K562 (cell line): Measurements from ENCODE around the gene AGRN. TPM values are rescaled to one million over a fixed set of nuclear protein-coding genes. Genes with fewer than 3 reads are reported as not detected.

ENCODE experiments used
- CCNT2 ChIP-seq: IDR thresholded peaks from 2 replicates; pipeline ENCODE4 v1.6.1; 2011; ENCODE audit warnings: borderline replicate concordance, low read depth, mild to moderate bottlenecking, moderate library complexity, mixed read lengths, low read length; ENCODE audit not compliant: insufficient read length; ENCODE audit errors: extremely low read depth
- HDAC6 ChIP-seq: IDR thresholded peaks from 2 replicates; pipeline ENCODE4 v1.6.1; 2012; ENCODE audit warnings: low read depth, mild to moderate bottlenecking, control low read depth, inconsistent platforms, low read length, moderate library complexity
- HSF4 ChIP-seq: fragments of 250-450 bp; sonication (Bioruptor Pico); IDR thresholded peaks from 2 replicates; pipeline ENCODE4 v2.1.2; 2022; ENCODE audit warnings: mild to moderate bottlenecking, moderate library complexity, borderline replicate concordance
- JUND ChIP-seq, 2 experiments: IDR thresholded peaks; 2 replicates in 1 of 2; 3 replicates in 1 of 2; pipeline ENCODE4 v1.6.1; 2011; ENCODE audit warnings: borderline replicate concordance in 2 of 2, low read depth in 2 of 2, low read length in 2 of 2, improper control_type of control experiment in 1 of 2, missing biosample characterization in 1 of 2, missing genetic modification characterization in 1 of 2, missing genetic modification reagents in 1 of 2
- YY1 ChIP-seq, 3 experiments: IDR thresholded peaks; 2 replicates each; pipeline ENCODE4 v1.6.1; 2011; ENCODE audit warnings: low read length in 2 of 3, mild to moderate bottlenecking in 2 of 3, moderate library complexity in 2 of 3, borderline replicate concordance in 1 of 3, control low read depth in 1 of 3, low read depth in 1 of 3; ENCODE audit not compliant: insufficient read depth in 3 of 3, insufficient replicate concordance in 2 of 3, control insufficient read depth in 1 of 3, insufficient read length in 1 of 3; ENCODE audit errors: extremely low read depth in 1 of 3
- ZNF77 ChIP-seq: fragments of 250-450 bp; sonication (Bioruptor Pico); IDR thresholded peaks from 2 replicates; pipeline ENCODE4 v1.5.0; 2020
- ZSCAN32 ChIP-seq: fragments of 450-650 bp; formaldehyde crosslinking; IDR thresholded peaks from 2 replicates; pipeline ENCODE4 v1.4.0; 2020; ENCODE audit warnings: mild to moderate bottlenecking, moderate library complexity
- polyA plus RNA-seq, 8 experiments: library from polyadenylated mRNA; depleted of rRNA in 4 of 8; stranded (reverse) in 5 of 8; unstranded in 3 of 8; fragments of >200 nt; fragmentation: Nextera tagmentation in 2 of 8; fragmentation: Illumina TruSeq in 1 of 8; extraction: Ambion mirVana in 2 of 8; extraction: Trizol in 1 of 8; gene quantifications; 2 replicates each; pipeline versions ENCODE4 v1.2.1 to v1.2.3, GENCODE V29; 2011 to 2014; ENCODE audit warnings: inconsistent platforms in 1 of 8, missing spikeins in 1 of 8
- total RNA-seq, 7 experiments: library from RNA; depleted of rRNA in 6 of 7; stranded (reverse); fragments of >200 nt in 6 of 7; fragmentation: Illumina TruSeq in 2 of 7; extraction: Trizol in 2 of 7; gene quantifications; 2 replicates each; pipeline versions ENCODE4 v1.2.1 to v1.2.3, GENCODE V29; 2011 to 2021; ENCODE audit warnings: low replicate concordance in 1 of 7
- TF ChIP-seq, protein P1 (sequence below), 2 experiments: fragments of 450-650 bp; formaldehyde crosslinking in 1 of 2; IDR thresholded peaks; 2 replicates each; pipeline versions ENCODE4 v1.4.0 to v1.6.1; 2014 to 2020; ENCODE audit warnings: mild to moderate bottlenecking in 2 of 2, borderline replicate concordance in 1 of 2, low read depth in 1 of 2
- TF ChIP-seq, protein P2 (sequence below), 2 experiments: IDR thresholded peaks; 2 replicates each; pipeline ENCODE4 v1.6.1; 2011; ENCODE audit warnings: borderline replicate concordance in 1 of 2, control low read depth in 1 of 2, low read depth in 1 of 2, low read length in 1 of 2, mild to moderate bottlenecking in 1 of 2, mixed read lengths in 1 of 2, moderate library complexity in 1 of 2; ENCODE audit not compliant: insufficient read depth in 1 of 2, insufficient read length in 1 of 2, poor library complexity in 1 of 2, severe bottlenecking in 1 of 2; ENCODE audit errors: extremely low read depth in 1 of 2
- TF ChIP-seq, protein P3 (sequence below): IDR thresholded peaks from 3 replicates; pipeline ENCODE4 v1.6.1; 2011; ENCODE audit warnings: borderline replicate concordance, mild to moderate bottlenecking; ENCODE audit not compliant: insufficient read length, insufficient read depth
- TF ChIP-seq, protein P4 (sequence below): fragments of 200-400 bp; formaldehyde crosslinking; IDR thresholded peaks from 2 replicates; pipeline ENCODE4 v1.6.1; 2017; ENCODE audit warnings: mild to moderate bottlenecking, low read depth, low read length, moderate library complexity

Gene AGRN
- total and polyA plus RNA-seq, 9 of the 15 experiments (the other 6 are each of a cell fraction or from before 2014, with no cell fraction given) = 0.04 to 111 (median 18.1) TPM

DNA sequence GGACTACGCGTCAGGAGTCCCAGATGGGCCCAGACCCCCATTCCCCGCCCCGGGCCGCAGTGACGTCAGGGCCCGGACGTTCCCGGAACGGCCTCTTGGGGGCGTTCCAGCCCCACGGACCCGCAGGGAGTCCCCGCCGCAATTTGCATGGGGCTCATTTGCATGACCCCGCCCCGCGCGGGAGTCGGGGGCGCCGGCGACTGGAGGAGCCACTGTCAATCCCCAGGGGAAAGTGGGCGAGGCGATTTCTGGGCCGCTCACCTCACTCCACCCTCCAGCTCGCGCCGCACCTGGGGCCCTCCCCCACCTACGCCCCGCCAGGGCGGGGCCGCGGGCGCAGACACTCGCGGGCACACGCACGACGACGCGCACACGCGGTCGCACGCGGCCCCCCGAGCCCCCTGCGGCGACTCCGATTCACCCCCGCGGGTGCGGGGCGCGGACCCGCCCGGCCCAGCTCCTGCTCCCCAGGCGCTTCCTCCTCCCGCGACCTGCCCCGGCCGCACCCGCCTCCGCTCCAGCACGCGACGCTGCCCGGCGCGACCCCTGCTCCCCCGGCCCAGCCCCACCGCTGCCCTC is 13.2 kb downstream of the AGRN start (continued):
- TF ChIP-seq, protein P1, sequence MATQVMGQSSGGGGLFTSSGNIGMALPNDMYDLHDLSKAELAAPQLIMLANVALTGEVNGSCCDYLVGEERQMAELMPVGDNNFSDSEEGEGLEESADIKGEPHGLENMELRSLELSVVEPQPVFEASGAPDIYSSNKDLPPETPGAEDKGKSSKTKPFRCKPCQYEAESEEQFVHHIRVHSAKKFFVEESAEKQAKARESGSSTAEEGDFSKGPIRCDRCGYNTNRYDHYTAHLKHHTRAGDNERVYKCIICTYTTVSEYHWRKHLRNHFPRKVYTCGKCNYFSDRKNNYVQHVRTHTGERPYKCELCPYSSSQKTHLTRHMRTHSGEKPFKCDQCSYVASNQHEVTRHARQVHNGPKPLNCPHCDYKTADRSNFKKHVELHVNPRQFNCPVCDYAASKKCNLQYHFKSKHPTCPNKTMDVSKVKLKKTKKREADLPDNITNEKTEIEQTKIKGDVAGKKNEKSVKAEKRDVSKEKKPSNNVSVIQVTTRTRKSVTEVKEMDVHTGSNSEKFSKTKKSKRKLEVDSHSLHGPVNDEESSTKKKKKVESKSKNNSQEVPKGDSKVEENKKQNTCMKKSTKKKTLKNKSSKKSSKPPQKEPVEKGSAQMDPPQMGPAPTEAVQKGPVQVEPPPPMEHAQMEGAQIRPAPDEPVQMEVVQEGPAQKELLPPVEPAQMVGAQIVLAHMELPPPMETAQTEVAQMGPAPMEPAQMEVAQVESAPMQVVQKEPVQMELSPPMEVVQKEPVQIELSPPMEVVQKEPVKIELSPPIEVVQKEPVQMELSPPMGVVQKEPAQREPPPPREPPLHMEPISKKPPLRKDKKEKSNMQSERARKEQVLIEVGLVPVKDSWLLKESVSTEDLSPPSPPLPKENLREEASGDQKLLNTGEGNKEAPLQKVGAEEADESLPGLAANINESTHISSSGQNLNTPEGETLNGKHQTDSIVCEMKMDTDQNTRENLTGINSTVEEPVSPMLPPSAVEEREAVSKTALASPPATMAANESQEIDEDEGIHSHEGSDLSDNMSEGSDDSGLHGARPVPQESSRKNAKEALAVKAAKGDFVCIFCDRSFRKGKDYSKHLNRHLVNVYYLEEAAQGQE (IDR thresholded peaks at IDR 0.05; ENCODE audit: borderline replicate concordance) = peak; percentile 68; the same call in 1 of the 2 replicates
- TF ChIP-seq, protein P1 (CRISPR knock-in tag; IDR thresholded peaks at IDR 0.05; ENCODE audit: low read depth) = 0 out of 2 replicates have a peak, but pooled peaks have one; percentile 34
- TF ChIP-seq YY1 (IDR thresholded peaks at IDR 0.05; ENCODE audit: borderline replicate concordance in 1 of 3, control insufficient read depth in 1 of 3, extremely low read depth in 1 of 3, insufficient read depth in 3 of 3, insufficient read length in 1 of 3, insufficient replicate concordance in 2 of 3, low read depth in 1 of 3, low read length in 2 of 3) (no peak), JUND (IDR thresholded peaks at IDR 0.05; ENCODE audit: borderline replicate concordance, low read depth, low read length) (peak; percentile 85), JUND (tag; IDR thresholded peaks at IDR 0.05; ENCODE audit: borderline replicate concordance, low read depth, low read length) (peak; percentile 62; the same call in 1 of the 3 replicates), ZNF77 (no peak), HSF4 (no peak), CCNT2 (peak; percentile 76), HDAC6 (no peak), ZSCAN32 (CRISPR knock-in tag) (no peak)
- TF ChIP-seq, protein P2, sequence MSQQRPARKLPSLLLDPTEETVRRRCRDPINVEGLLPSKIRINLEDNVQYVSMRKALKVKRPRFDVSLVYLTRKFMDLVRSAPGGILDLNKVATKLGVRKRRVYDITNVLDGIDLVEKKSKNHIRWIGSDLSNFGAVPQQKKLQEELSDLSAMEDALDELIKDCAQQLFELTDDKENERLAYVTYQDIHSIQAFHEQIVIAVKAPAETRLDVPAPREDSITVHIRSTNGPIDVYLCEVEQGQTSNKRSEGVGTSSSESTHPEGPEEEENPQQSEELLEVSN (IDR thresholded peaks at IDR 0.05; ENCODE audit: borderline replicate concordance in 1 of 2, extremely low read depth in 1 of 2, insufficient read depth in 1 of 2, insufficient read length in 1 of 2, low read depth in 1 of 2, low read length in 1 of 2, poor library complexity in 1 of 2, severe bottlenecking in 1 of 2) = peak; percentile 66 to 94
- TF ChIP-seq, protein P3, sequence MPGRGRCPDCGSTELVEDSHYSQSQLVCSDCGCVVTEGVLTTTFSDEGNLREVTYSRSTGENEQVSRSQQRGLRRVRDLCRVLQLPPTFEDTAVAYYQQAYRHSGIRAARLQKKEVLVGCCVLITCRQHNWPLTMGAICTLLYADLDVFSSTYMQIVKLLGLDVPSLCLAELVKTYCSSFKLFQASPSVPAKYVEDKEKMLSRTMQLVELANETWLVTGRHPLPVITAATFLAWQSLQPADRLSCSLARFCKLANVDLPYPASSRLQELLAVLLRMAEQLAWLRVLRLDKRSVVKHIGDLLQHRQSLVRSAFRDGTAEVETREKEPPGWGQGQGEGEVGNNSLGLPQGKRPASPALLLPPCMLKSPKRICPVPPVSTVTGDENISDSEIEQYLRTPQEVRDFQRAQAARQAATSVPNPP = no peak
- TF ChIP-seq, protein P4, sequence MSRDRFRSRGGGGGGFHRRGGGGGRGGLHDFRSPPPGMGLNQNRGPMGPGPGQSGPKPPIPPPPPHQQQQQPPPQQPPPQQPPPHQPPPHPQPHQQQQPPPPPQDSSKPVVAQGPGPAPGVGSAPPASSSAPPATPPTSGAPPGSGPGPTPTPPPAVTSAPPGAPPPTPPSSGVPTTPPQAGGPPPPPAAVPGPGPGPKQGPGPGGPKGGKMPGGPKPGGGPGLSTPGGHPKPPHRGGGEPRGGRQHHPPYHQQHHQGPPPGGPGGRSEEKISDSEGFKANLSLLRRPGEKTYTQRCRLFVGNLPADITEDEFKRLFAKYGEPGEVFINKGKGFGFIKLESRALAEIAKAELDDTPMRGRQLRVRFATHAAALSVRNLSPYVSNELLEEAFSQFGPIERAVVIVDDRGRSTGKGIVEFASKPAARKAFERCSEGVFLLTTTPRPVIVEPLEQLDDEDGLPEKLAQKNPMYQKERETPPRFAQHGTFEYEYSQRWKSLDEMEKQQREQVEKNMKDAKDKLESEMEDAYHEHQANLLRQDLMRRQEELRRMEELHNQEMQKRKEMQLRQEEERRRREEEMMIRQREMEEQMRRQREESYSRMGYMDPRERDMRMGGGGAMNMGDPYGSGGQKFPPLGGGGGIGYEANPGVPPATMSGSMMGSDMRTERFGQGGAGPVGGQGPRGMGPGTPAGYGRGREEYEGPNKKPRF = no peak
